Lower lobe of right lung (tissue), 2 donors: ENCODE results near the gene GSC2. TPM values are rescaled to one million over a fixed set of nuclear protein-coding genes. Genes with fewer than 3 reads are reported as not detected.

ENCODE experiments used
- ATAC-seq, 2 donors: fragments of 200-7000 bp; cut with Tn5 transposase; one replicate each; pipeline ENCODE4 v1.9.1; 2020 to 2022; ENCODE audit warnings: mild to moderate bottlenecking in 2 of 2, moderate library complexity in 2 of 2
- DNase-seq: peaks from one replicate; pipeline ENCODE4 v3.0.0-alpha.2; 2020
- H3K27ac ChIP-seq: fragments of 200-600 bp; one replicate; pipeline ENCODE4 v1.8.0; 2022
- H3K27me3 ChIP-seq: fragments of 200-600 bp; one replicate; pipeline ENCODE4 v1.8.0; 2022; ENCODE audit warnings: low read depth
- H3K36me3 ChIP-seq: fragments of 200-600 bp; one replicate; pipeline ENCODE4 v1.8.0; 2022; ENCODE audit warnings: mild to moderate bottlenecking
- H3K4me1 ChIP-seq: fragments of 200-600 bp; one replicate; pipeline ENCODE4 v1.8.0; 2022
- H3K4me3 ChIP-seq: fragments of 200-600 bp; one replicate; pipeline ENCODE4 v1.8.0; 2022; ENCODE audit warnings: mild to moderate bottlenecking
- H3K9me3 ChIP-seq: fragments of 200-600 bp; one replicate; pipeline ENCODE4 v1.8.0; 2022
- CTCF ChIP-seq: fragments of 200-600 bp; IDR thresholded peaks from one replicate; pipeline ENCODE4 v1.8.0; 2022; ENCODE audit warnings: antibody characterized with exemption, mild to moderate bottlenecking
- intact Hi-C: fragments of 100-400 bp; cut with DNase I; formaldehyde crosslinking; loops from one replicate; pipeline ENCODE4 v1.11.0; 2022
- total RNA-seq: library from RNA; stranded (reverse); fragmentation: NEBNext Ultra II Directional; extraction: Animal tissue kit (Norgen Biotek cat#: 25700); gene quantifications from one replicate; pipeline ENCODE4 v1.2.1, GENCODE V29; 2021
- donor health status: DM: no; HTN: yes; CAD: no; lungs with severe emphysema.

Gene GSC2
- total RNA-seq, 1 donor from 2014 or later: not detected

GRCh38 chr22:19127329-19128008 lies 22.6 kb downstream of the GSC2 start:
- H3K4me3 ChIP-seq: no peak overlapping the region
- H3K9me3 ChIP-seq: no peaks in the 10 kb centered on the region
- H3K36me3 ChIP-seq: peaks cover 2% of the 10 kb centered on the region
- intact Hi-C loops: no loop called here
- no peak overlapping the region for H3K27ac ChIP-seq
- DNase-seq (no peak), ATAC-seq (no peak)
- TF ChIP-seq CTCF: no peak
- no peaks in the 10 kb centered on the region for H3K27me3 ChIP-seq
- peaks cover 6% of the 10 kb centered on the region for H3K4me1 ChIP-seq

- ATAC-seq (no peak), DNase-seq (no peak)
- H3K4me3 ChIP-seq: no peak overlapping the region
- H3K36me3 ChIP-seq: no peaks in the 10 kb centered on the region
- H3K27me3 ChIP-seq: no peaks in the 10 kb centered on the region
- no peak for TF ChIP-seq CTCF
- no peak overlapping the region for H3K27ac ChIP-seq
- no peaks in the 10 kb centered on the region for H3K9me3 ChIP-seq
- intact Hi-C loops: no loop called here
- H3K4me1 ChIP-seq: peaks cover 6% of the 10 kb centered on the region
These were observed 23.5 kb downstream of the GSC2 start for GRCh38 chr22:19126309-19127273.

- ATAC-seq (no peak), DNase-seq (no peak)
- Histone ChIP-seq H3K4me1 (peaks cover 12% of the 10 kb centered on the region), H3K4me3 (no peak overlapping the region), H3K36me3 (no peaks in the 10 kb centered on the region), H3K9me3 (no peaks in the 10 kb centered on the region), H3K27me3 (no peaks in the 10 kb centered on the region), H3K27ac (no peak overlapping the region)
- intact Hi-C loops: no loop called here
- no peak for TF ChIP-seq CTCF
These were observed 24.4 kb downstream of the GSC2 start for GRCh38 chr22:19125474-19126308.

GRCh38 chr22:19125011-19125410 lies 25.1 kb downstream of the GSC2 start:
- Histone ChIP-seq H3K4me1 (peaks cover 19% of the 10 kb centered on the region), H3K9me3 (no peaks in the 10 kb centered on the region), H3K4me3 (no peak overlapping the region), H3K27me3 (no peaks in the 10 kb centered on the region), H3K36me3 (no peaks in the 10 kb centered on the region), H3K27ac (no peak overlapping the region)
- DNase-seq (no peak), ATAC-seq (no peak)
- no peak for TF ChIP-seq CTCF
- intact Hi-C loops: no loop called here

- intact Hi-C loops: no loop called here
- DNase-seq (no peak), ATAC-seq (no peak)
- Histone ChIP-seq H3K9me3 (no peaks in the 10 kb centered on the region), H3K36me3 (no peaks in the 10 kb centered on the region), H3K27ac (no peak overlapping the region), H3K4me3 (no peak overlapping the region), H3K4me1 (peaks cover 25% of the 10 kb centered on the region), H3K27me3 (no peaks in the 10 kb centered on the region)
- no peak for TF ChIP-seq CTCF
These were observed 25.7 kb downstream of the GSC2 start for GRCh38 chr22:19124377-19124776.
